ENCODE data around the gene LY6G5C.

The LY6G5C gene

DNA sequence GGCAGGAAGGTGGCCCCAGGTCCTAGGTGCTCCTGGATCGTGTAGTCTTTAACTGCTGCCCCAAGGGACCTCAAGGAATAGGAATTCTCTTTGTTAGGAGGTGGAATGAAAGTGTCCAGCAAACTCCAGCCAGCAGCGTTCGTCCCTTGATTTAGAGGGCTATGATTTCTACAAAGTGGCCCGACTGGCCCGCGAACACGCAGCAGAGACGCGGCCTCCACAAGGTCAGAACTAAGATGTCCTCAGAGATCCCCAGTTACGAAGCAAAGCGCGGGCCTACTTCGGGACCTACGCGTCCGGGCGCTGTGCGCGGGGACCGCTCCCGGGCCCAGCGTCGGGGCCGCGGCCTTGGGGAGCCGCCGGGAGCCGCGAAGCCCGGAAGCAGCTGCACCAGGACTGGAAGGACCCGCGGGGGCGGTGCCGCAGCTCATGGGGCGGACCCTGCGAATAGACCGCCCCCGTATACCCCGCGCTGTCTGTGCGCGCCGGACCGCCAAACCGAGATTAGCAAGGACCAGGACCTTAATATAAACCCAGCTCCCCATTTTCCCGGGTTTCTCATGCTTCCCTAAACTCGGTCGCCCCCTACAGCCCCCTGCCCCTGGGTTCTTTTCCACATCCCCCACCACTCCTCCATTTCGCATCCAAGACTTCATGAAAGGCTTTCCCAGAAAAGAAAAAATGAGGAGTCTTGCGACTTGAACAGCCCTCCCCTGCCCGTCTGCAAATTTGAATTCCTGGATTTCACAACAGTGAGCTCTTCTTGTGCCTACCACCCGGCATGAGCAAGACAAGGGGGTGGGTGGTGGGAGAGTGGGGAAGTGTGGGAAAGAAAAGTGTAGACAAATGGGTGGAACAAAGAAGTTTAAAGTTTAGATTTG lies 20.2 kb downstream of the LY6G5C start, which contains the start of gene C6orf47:
Gene C6orf47, minus strand, starts transcription at position 398 of the 881 bp plus-strand sequence. CDS start 831 bp downstream, outside the sequence.
- peak; percentile 61 for DNase-seq

DNA sequence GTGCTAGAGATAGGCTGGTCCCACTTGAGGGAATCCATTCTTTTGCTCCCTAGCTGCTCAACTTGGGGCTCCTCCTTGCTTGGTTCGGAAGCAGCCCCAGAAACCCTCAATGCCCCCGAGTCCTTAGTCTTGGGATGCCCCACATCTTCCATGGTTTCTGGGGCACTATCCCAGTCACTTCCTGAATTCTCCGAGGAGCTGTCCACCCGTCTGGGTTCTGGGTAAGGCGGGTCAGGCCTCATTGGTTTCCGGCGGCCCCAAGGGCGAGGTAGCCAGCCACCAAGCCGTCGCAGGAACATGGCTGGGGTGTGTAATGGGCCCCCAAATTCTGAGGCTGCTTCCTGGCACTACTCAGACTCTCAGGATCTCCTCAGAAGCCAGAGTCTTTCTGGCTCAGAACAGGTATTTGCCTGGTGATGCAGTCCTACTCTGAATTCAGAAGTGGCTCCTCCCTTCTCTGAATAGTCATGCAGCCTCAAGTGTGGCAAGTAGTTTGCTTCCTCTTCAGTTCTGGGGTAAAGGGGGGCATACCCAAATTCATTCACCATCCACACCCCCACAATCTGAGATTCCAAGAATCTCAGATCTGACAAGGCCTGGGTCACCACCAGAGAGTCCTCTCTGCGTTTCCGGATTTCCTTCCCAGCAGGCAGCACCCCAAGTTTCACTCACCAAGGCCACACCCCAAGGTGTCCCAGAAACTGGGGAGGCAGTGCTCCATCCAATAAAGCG lies 21.1 kb downstream of the LY6G5C start:
- no peak for DNase-seq

DNA sequence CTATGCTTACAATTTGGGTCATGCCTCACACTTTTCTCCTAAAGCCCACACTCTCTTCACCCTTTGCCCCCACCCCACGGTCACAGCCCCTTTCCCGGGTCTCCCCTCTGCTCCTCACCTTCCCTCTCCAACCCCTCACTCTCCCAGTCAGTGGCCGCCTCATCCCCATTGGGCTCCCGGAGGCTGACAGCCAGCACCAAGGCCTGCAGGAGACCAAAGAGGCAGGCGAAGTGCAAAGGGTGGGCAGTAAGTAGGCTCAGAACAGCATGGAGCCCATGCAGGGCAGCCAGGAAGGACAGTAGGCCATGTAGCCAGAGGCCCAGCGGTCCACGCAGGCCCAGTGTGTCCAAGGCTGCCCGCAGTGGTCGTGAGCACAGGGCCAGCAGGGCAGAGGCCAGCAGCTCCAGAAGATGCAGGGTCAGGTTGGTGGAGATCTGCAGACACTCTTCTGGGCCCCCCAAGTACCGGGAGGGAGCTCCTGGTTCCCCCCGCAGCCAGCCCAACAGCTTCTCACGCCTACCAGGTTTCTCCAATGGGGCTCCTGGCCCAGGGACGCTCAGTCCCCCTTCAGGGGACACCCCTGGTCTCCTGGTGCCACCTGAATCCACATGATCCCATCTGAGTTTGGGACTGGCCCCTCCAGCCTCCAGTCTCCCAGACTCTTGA lies 21.8 kb downstream of the LY6G5C start:
- no peak for DNase-seq

DNA sequence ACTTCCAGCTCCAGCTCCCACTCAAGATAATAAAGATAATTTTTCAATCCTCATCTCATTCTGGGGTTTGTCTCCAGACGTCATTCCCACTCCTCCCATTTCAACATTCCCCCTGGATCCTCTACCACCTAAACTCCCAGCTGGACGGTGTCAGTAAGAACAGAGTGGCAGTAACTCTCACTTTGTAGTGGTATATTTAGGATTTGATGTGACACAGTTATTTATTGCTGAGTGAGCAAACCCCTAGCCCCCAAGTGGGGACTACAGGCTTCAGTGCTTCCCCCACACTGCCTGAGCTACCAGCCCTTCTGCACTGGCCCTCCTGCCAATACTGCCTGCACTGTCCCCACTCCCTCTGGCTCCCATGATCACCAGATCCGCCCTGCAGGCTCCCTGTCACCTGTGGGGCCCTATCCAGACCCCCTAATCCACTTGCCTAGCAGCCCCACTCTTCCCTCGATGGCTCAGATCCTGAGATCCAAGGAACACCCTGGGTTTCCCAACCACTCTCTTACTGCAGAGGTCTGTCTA lies 22.6 kb downstream of the LY6G5C start:
- no peak for DNase-seq

DNA sequence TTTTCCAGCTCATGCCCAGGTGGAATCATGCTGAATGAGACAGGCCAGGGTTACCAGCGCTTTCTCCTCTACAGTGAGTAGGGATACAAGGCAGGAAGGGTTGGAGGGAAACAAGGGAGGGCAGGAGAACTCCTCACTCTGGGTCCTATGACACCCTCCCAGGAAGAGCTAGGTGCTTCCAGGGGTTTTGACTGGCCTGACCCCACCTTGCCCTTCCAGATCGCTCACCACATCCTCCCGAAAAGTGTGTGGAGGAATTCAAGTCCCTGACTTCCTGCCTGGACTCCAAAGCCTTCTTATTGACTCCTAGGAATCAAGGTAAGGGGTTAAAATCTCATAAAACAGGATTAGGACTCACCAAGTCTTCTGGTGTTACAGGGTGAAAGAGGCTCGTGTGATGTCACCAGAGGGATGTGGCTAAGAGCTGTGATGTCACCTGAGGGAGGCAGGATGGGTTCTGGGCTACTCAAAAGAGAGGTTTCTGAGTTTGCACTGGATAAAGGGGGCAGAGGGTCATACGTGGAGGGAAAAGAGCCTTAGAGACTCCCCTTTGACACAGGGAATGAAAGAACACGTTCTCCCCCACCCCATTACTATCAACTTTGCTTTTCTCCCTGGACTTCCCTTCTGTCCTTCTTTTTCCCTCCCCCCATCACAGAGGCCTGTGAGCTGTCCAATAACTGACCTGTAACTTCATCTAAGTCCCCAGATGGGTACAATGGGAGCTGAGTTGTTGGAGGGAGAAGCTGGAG lies 23.3 kb downstream of the LY6G5C start:
- no peak for DNase-seq

DNA sequence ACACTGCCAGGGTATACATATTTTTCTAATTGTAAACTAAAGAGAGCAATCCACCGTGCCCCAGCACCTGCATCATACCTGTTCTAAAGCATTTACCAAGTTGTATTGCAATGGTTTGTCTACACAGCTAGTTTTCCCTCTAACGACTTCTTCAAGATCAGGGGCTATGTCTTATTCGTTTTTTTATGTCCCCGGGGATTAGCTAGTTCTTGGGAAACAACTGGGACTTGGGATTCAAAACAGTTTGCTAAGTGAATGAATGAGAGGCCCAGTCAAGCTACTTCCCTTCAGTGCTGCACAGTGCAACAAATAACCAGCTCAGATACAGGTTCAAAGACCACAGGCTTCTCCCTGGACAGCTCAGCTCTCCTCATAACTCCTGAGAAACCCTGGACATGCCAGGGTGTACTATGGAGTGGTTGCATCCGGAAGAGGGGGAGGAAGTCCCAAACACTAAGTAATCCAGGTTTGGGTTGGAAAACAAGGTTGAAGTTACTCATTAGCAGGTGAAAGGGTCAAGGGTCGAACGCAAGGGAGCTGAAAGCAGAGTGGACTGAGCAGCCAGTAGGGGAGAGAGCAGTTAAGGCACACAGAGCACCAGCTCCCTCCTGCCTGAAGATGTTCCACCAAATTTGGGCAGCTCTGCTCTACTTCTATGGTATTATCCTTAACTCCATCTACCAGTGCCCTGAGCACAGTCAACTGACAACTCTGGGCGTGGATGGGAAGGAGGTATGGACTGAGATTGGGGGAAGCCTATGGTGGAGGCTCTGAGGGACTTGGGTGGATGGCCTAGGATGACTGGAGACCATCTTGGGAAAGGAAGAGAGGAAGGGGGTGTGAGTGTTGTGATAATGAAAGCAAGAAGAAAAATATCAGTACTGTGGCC lies 25.3 kb downstream of the LY6G5C start, which contains the start of gene APOM:
Gene APOM, plus strand, starts transcription at position 546 of the 889 bp plus-strand sequence. Its CDS starts 73 bp downstream, at position 619.
- DNase-seq = no peak

DNA sequence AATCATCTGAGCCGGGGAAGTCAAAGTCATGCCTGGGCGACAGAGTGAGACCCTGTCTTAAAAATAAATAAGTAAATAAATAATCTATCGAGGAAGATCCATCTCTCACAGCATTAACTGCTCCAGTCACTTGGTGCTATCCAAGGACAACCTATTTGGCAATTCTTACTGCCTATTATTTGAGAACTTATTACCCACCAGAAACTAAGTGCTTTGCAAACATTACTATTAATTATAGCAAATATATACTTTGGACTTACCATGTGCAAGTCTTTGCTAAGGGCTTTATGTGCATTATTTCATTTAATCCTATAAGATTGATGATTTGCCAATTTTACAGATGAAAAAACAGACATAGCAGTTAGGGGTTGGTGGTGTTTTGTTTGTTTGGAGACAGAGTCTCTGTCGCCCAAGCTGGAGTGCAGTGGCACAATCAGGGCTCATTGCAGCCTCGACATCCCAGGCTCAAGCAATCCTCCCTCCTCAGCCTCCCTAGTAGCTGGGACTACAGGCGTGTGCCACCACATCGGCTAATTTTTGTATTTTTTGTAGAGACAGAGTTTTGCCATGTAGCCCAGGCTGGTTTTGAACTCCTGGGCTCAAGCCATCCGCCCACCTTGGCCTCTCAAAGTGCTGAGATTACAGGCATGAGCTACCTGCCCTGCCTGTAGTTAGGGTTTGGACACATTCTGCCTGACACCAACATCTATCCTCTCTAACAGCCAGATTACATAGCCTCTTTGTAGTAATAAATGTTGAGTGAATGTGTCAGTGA lies 26.1 kb downstream of the LY6G5C start:
- DNase-seq = no peak

DNA sequence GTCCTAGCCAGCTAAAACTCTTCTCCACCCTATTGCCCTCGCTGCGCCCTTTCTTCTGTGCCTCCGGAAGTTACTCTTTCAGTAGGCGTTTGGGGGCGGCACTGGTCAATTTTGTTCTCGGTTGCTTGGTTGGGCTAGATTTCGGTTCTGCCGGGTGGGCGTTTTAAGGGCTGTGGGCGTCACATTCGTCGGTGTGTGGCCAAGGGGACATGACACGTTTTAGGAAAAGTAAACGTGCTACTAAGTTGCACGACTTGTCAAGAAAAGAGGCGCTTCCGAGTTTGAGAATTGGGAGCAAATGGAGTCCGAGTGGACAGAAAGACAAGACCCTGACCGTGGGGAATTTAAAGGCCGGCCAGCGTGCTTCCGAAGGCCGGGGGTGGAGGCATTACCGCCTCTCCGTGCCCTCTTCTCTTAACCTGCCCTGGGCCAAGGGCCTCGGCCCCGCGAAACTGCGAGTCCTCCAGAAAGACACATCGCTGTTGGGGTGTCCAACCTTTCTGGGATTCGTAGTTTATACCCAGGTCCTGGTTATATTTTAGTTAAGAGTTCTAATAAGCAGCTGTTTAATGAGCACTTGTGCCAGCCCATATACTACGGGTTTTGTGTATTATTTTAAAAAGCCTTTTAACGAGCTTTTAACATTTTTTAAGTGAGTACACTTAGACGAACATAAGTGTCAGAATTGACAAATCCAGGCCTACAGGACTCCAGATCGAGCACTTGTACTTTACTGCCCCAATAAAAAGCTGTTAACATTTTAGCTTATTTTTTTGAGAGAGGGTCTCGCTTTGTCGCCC lies 27.7 kb downstream of the LY6G5C start:
- DNase-seq = no peak

DNA sequence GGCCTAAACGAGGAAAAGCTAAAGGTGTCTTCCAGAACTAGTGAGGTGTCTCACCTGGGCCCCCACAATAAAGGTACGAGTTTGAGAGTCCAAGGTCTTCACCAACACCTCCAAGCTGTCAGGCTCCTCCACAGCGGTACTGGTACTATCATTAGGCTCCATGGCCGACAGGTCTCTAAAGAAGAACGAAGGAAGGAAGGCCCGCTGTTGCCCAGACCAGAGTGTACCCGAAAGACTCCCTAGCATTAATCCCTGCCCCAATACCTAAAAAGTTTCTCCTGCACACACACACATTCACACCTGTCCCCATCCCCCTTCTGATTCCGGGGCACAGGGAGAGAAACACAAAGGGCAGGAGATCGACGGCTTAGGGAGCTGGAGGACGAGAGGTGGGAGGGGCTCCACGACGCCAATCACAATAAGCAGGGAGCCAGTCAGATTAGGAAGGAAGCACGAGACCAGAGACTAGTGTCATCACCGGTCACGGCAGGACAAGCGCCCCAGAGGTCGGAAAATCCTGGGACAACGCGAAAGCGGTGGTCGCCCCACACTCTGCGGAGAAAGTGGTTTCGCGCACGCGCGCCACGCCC lies 29.2 kb downstream of the LY6G5C start:
- DNase-seq = peak; percentile 28

DNA sequence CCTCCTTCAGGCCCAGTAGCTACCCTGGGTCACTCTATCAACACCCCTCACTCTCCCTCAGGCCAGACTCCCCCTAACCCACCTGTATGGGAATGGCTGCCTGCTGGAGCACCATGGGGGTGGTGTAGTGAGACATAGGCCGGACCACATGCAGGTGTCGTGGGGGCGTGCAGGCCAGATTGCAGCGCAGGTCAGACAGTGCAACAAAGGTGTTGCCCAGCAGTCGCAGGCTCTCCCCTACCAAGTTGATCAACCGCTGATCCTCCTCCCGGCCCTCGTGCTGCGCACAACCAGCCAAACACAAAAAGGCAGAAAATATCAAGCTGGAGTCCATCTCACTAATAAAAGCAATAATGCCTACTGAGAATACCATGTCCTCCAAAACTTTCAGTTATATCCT lies 35.5 kb downstream of the LY6G5C start:
- DNase-seq = no peak

DNA sequence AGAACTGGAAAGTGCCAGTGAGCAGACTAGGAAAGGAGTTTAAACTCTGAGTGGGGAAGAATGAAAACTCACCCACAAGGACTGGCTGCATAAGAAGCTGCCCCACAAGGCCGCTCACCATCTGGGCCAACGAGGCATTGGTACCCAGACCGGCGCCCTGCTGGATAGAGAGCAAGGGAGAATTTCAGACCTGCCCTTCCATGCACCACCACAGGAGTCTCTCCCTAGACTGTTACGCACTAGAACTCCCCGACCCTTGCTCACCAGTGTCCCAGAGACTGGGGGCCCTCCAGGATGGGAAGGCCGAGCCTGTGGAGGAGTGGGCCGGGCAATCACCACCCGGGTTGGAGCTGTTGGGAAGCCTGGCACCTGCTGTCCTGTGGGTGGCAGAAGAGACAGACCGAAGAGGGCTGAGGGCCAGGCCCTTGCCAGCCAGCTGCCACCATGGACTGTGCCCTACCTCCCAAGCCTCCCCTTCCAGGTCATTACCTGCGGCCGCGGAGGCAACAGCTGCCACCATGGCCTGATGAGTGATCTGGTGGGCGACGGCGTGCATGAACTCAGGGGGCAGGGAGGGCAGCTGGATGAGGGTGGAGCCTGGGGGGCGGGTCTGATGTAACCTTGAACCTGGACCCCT lies 36.9 kb downstream of the LY6G5C start:
- DNase-seq = no peak

DNA sequence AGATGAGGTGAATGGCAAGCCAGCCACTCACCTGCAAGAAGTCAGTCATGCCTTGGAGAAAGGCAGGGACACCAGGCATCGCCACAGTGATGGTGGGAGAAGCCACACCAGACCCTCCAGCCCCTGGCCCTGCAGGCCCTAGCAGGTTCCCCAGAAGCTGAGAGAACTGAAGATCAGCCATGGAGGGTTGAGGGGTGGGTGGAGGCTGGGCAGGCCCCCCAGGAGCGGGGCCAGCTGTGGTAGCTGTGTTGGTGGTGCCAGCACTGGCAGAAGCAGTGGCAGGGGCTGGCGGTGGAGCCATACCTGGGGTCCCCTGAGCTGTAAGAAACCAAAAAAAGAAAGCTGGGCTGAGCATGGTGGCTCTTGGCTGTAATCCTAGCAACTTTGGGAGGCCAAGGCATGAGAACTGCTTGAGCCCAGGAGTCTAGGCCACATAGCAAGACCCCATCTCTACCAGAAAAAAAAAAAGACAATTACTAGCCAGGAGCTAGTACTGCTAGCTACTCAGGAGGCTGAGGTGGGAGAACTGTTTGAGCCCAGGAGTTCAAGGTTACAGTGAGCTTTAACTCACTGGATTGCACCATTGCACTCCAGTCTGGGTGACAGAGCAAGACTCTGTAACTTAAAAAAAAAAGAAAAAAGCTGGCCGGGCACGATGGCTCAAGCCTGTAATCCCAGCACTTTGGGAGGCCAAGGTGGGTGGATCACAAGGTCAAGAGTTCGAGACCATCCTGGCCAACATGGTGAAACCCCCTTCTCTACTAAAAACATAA lies 37.9 kb downstream of the LY6G5C start:
- no peak for DNase-seq

DNA sequence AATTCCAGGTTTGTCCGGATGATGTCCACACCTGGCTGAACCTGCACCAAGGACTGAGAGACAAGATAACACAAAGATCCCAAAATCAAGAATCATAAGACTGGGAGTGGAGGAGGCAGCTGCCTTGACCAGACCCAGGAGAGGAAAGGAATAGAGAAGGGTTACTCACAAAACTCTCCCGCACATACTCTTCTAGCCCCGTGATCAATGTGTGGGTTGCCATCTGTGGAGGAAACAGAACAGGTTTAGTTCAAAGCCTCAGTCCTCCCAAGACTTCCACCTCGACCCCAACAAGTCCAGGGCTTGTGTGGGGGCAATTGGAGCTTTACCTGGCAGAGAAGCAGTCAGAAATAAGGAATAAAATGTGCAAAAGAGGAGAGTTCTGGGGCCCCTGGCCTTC lies 39.5 kb downstream of the LY6G5C start:
- no peak for DNase-seq

DNA sequence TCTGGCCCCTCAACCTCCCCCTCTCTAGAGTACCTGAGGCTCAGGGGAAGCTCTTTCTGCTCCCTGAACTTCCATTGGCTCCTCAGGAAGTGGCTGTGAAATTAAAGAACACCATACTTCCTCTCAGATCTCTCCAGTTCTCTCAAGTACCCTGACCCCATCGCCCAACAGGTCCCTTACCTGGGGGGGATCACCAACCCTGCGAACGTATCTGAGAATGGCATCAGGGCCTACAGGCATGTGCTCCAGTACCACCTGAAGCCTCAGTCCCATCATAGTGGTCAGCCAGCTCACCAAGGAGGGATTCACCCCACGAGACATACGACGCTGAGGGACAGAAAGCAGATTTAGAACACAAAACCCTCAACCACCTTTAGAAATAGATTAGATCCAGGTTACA lies 40.3 kb downstream of the LY6G5C start:
- DNase-seq = no peak

DNA sequence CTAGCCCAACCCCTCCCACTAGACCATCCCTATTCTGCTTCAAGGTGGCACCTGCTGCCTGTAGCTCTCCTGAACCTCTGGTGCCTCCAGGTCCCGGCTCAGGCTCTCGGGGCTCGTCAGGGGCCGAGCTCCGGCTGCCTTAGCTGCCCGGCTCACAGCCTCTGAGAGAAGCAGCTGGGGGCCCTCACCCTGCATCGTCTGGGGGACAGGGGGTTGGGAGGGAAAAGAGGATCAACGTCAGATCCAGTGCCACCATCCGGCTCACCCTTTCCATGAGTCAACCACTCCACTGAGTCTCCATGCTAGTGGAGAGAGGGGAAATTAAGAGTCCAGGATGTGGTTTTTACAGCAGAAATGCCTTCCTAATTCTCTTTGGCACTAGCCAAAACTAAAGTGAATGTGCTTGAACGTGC lies 41.4 kb downstream of the LY6G5C start:
- no peak for DNase-seq

DNA sequence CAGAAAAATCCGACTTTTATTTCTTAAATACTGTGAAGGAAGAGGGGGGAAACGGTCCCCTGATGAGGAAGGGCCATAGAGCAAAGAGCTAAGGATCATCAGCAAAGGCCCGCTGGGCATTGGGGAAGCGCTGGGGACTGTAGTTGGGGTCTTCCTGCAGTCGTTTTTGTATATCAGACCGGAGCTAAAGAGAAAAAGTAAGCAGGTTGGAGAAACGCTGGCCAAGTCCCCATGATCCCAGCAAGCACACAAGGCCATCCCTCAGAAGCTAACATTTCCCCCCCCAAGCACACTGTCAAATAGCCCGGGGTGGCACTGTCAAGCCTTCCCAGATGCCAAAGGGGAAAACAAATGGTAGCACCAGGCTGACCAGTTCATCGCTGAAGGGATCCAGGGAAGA lies 41.8 kb downstream of the LY6G5C start:
- DNase-seq = no peak

DNA sequence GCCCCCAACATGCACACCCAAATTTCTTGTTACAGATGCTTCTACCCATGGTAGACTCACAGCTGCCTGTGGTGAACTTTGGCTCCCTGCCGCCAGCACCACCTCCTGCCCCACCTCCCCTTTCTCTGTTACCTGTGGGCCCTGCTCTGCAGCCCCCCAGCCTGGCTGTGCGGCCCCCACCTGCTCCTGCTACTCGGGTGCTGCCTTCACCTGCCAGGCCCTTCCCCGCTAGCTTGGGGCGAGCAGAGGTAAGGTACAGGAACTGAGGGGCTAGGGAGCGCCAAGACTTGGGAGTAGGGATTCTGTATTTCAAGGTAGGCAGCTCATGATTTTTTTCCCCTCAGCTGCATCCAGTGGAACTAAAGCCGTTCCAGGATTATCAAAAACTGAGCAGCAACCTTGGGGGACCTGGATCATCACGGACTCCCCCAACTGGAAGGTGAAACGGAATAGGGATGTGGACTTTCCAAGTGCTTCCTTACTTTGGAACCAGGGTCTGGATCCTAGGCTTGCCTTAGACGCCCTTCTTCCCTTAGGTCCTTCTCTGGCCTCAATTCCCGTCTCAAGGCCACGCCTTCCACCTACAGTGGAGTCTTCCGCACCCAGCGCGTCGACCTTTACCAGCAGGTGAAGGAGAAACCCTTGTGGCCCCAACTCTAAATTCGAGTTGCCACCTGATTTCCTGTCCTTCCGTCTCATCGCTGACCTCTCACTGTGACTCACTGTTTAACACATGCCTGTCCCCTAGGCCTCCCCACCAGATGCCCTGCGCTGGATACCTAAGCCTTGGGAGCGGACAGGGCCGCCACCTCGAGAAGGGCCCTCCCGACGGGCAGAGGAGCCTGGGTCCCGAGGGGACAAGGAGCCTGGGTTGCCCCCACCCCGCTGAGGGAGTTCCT lies 43.9 kb downstream of the LY6G5C start:
- DNase-seq = no peak
